Measurements from ENCODE around the gene AKR1E2. TPM values are rescaled to one million over a fixed set of nuclear protein-coding genes. Genes with fewer than 3 reads are reported as not detected.

The AKR1E2 gene
- total RNA-seq = 10 to 100 TPM in 3 of 4 donors, 1 to 10 TPM in 1; 7.1 to 14.1 (median 12.2) TPM

DNA sequence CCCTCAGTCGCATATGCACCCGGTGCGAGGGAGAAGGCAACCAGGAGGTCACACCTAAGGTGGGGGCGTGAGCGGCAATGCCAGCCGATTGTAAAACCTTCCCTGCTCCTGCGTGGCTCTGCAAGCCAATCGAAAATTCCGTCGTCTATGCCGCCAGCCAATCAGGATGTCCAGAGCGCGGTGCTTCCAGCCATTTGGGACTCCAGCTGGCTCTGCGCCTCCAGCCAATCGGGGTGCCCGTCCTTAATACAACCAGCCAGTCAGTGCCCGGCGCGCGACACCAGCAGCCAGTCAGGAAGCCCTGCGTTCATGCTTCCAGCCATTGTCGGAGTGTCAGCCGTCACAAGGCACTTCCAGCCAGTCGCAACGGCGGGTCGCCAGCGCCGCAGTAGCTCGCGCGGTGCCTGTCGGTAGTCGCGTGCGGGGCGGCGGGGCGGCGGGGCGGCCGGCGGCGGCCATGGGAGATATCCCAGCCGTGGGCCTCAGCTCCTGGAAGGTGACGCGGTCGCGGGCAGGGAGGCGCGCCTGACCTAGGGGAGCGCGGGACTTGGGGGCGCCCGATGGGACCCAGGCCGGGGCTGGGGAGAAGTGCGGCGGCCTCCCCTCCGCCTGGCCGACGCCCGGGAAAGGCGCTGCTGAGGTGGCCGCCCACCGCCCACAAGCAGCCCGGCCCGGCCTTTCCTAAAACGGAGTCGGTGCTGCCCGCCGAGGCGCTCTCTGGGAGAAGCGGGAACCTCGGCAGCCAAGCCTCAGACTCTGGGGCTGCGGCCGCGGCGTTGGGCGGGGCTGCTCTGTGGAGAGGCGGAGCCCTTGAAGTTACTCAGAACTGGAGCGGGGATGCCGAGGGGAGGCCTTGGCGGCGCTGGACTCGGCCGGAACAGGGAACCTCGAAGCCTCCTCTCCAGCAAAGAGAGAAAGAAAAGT is at the start of gene AKR1E2:
Gene AKR1E2 (plus strand): TSS at position 340 of the 924 bp plus-strand sequence. CDS start 118 bp downstream, at position 458.
- TF ChIP-seq, protein P1, sequence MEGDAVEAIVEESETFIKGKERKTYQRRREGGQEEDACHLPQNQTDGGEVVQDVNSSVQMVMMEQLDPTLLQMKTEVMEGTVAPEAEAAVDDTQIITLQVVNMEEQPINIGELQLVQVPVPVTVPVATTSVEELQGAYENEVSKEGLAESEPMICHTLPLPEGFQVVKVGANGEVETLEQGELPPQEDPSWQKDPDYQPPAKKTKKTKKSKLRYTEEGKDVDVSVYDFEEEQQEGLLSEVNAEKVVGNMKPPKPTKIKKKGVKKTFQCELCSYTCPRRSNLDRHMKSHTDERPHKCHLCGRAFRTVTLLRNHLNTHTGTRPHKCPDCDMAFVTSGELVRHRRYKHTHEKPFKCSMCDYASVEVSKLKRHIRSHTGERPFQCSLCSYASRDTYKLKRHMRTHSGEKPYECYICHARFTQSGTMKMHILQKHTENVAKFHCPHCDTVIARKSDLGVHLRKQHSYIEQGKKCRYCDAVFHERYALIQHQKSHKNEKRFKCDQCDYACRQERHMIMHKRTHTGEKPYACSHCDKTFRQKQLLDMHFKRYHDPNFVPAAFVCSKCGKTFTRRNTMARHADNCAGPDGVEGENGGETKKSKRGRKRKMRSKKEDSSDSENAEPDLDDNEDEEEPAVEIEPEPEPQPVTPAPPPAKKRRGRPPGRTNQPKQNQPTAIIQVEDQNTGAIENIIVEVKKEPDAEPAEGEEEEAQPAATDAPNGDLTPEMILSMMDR (IDR thresholded peaks at IDR 0.05; ENCODE audit: low read depth) = no peak

DNA sequence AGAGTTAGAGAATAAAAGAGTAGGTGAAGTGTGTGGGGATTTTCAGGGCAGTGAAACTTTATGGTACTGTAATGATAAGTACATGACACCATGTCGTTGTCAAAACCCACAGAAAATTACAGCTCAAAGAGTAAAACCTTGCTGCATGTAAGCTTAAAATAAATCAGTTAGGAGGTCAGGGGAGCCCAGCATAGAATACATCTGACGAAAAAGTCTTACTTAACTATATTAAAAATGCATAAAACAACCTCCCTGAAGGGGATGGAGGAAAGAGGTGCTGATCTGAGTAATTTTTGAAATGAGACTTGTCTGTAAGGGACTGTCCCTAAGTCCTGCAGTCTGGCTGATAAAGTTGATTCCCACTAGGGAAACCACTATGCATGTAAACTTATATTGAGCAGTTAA is 49.8 kb upstream of the AKR1E2 start:
- TF ChIP-seq, protein P1 (IDR thresholded peaks at IDR 0.05; ENCODE audit: low read depth) = no peak

DNA sequence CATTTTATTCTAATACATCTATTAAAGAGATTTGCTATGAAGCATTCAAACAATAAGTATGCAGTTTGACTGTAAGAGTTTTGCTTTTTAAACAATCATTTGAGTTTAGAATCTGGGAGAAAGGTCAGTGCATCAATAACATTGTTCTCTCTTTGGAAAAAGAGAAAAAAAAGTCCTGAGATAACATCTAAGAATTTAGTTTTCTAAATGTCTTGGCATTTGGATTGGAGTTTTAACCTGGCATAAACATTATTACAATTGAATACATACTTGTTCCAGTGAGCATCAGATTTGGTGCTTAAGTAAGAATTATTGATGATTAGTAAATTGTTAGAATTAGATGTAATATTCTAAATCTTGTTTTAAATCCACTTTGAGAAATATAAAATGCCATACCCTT is 47.2 kb upstream of the AKR1E2 start:
- TF ChIP-seq, protein P1 (IDR thresholded peaks at IDR 0.05; ENCODE audit: low read depth) = no peak

DNA sequence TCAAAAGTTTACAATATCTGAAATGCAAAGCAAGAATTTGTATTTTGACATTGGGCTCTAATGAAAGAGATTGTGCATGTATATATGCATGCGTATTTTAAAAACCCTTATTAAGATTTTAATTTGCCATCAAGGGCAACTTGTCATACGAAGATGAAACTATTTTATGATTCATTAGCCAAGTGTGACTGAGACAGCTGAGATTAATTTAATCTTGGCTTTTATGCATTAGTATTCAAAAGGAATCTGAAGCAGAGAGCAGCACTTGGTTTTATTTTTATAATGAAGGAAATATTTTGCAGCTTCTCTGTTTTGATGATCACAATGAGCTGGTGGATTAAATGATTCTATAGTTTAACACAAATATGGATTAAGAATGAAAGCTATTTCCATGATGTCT is 45.9 kb upstream of the AKR1E2 start:
- TF ChIP-seq, protein P1 (IDR thresholded peaks at IDR 0.05; ENCODE audit: low read depth) = no peak

DNA sequence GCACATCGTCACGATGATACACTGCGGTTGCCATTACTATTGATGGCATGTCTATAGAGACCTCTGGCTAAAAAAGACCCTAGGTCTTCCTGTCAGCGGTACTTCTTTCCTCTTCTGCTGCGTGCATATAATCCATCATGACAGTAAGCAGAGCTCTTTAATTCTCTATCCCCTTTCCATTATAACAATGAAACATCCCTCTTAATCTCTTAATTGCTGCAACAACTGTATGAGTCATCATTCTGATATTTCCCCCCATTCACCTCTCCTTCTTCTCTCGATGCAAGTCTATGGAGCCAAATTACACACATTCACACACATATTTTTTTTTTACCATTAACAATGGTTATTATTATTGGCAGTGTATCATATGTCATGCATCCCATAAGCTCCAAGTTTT is 45.2 kb upstream of the AKR1E2 start:
- TF ChIP-seq, protein P1 (IDR thresholded peaks at IDR 0.05; ENCODE audit: low read depth) = no peak

DNA sequence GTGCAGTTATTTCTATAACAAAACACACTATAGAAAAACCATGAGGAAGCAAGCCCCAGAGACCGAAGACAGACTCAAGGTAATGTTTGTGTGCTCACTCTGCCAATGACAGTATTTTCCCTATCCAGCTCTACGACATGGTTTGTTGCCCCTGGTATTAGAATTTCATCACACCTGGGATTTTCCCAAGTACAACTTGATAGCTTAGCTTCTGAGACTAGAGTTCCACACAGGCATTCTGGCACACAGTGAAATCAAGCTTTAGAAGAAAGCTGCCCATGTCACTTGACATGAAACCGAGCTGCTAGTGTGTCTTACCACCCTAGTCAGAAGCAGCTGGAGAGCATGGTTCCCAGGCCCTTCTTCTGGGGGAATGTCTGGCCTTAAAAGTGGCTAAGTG is 44.1 kb upstream of the AKR1E2 start:
- TF ChIP-seq, protein P1 (IDR thresholded peaks at IDR 0.05; ENCODE audit: low read depth) = no peak

DNA sequence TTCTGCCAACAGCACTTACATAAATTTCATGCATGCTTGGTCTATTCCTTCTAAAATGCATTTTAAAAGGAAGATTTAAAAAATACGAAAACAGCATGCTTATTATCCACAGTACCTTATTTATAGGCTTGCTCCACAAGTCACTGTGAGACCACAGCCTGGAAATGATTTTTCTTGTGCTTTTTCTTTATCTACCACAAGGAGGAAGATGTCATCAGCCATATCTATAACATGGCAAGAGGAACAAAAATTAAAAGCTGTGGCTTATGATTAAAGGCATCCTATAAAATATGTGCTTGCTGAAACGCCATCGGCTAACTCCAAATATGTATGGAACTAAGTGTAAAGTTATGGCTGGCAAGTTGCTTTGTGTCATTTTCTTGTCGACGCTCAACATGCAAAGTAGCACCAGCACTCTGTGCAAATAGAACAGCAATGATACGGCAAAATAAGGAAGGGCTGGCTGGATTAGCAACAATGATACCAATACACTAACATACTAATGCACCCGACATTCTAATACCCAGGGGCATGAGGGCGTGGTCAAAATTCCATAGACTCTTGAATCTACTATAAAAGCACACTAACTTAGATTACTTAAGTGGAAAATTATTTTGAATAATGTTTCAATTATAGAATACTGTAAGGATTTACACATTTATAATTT is 41.2 kb upstream of the AKR1E2 start:
- TF ChIP-seq, protein P1 (IDR thresholded peaks at IDR 0.05; ENCODE audit: low read depth) = no peak

Data from subcutaneous adipose tissue (tissue), 4 donors.